Posterior vena cava (tissue), 2 donors: Measurements from ENCODE around the gene DPP6. TPM values are rescaled to one million over a fixed set of nuclear protein-coding genes. Genes with fewer than 3 reads are reported as not detected.

Source experiments
- DNase-seq: peaks from one replicate; pipeline ENCODE4 v3.0.0-alpha.2; 2020; ENCODE audit warnings: low spot score
- intact Hi-C, 2 donors: fragments of 100-400 bp; cut with DNase I; formaldehyde crosslinking; loops; one replicate each; pipeline versions ENCODE4 v1.14.1 to v1.14.2; 2022 to 2023
- total RNA-seq, 2 donors: library from RNA; stranded (reverse); fragmentation: NEBNext Ultra II Directional; extraction: Animal tissue kit (Norgen Biotek cat#: 25700); gene quantifications; one replicate each; pipeline ENCODE4 v1.2.1, GENCODE V29; 2021
- donor health status: DM: yes; HTN: yes; CAD: no.
- donor health status: DM: yes; HTN: yes; CAD: no.

DPP6 gene
- total RNA-seq, 2 donors from 2014 or later, result 0.10 to 1.2 TPM

- DNase-seq, result no peak
- intact Hi-C loops, result no loop called here
Measured at GRCh38 chr7:154613811-154614210, 561.6 kb downstream of the DPP6 start.

- no peak for DNase-seq
- intact Hi-C loops, result no loop called here
Measured at GRCh38 chr7:154620141-154620755, 568.0 kb downstream of the DPP6 start.

DNA sequence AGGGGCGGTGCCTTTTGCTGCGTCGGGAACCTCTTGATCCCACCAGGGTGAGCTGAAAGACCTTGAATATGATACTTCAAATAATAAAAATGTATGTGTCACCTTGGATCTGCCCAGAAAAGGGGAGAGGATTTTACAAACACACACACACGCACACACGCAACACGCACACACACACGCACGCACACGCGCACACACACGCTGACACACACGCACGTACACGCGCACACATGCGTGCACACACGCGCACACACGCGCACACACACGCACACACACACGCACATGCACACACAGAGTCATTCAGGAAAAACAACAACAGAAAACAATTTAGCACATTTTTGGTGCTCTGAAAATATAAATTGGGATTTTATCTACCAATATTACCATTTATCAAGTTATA lies 571.2 kb downstream of the DPP6 start:
- intact Hi-C loops, result no loop called here
- no peak for DNase-seq

- intact Hi-C loops, result no loop called here
- DNase-seq, result no peak
Measured at GRCh38 chr7:154627646-154628290, 575.6 kb downstream of the DPP6 start.

GRCh38 chr7:154628556-154628955 lies 576.4 kb downstream of the DPP6 start:
- no peak for DNase-seq
- intact Hi-C loops, result no loop called here

DNA sequence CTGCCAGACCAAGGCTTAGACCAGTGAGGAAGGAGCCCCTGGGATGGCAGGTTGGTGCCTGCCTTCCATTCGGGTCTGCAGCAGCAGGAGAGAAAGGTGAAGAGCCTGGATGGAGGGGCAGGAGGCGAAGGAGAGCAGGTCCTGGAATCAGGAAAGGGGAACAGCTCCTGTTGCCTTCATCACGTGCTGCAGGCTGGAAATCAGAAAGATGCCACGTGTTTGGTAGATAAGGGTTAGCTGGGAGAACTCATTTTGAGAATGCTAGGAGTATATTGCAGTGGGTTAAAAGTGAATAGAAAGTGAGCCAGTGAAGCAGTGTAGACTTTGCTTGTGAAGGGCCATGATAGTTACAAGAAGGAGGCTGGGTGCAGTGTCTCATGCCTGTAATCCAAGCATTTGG lies 579.0 kb downstream of the DPP6 start:
- no peak for DNase-seq
- intact Hi-C loops, result no loop called here

GRCh38 chr7:154633641-154634040 lies 581.4 kb downstream of the DPP6 start:
- intact Hi-C loops, result no loop called here

DNA sequence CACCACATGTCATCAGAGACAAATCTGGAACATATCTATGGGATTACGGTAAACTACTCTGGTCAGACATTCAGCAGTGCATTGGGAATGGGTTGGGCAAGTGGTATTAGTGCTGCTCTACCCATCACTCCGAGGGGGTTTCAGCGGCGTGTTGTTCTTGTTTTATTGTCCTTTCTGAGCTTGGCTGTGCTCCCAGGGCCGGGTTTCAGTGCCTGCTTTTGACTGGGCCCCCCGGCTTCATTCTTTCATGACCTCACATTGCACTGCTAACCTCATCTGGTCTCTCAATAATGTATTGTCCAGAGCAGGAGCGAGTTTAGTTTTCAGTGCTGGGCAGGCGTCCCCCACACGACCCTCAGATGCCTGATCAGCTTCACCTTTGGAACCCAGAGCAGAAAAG lies 586.1 kb downstream of the DPP6 start:
- intact Hi-C loops, result no loop called here

More at GRCh38 chr7:154633641-154634040, 581.4 kb downstream of the DPP6 start:
- DNase-seq, result no peak

DNA sequence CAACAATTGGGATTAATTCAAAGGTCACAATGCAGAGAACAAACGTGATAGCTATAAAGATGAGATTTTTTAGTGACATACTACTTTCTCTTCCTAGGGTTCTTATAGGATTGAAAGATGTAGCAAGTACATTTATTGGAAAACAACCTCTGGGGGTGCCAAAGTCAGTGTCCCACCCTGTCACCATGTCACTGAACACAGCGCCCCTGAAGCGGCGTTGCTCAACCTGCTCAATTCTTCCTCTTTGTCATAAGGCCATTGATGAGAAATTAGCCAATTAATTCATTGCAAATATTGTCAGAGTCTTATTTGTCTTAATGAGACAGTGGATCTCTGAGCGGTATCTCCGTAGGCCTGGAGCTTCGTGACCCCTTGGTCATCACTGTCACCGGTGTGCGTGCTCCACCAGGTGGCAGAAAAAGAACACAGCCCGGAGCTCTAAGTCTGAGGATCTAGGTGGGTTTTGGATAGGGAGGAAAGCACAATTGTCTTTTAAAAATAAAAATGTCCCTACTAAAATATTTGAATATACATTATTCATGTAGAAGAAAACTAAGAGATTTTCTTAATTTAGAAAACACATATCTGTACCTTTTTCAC lies 588.2 kb downstream of the DPP6 start:
- no peak for DNase-seq
- intact Hi-C loops, result no loop called here

More for the DNA sequence above, 586.1 kb downstream of the DPP6 start:
- no peak for DNase-seq

DNA sequence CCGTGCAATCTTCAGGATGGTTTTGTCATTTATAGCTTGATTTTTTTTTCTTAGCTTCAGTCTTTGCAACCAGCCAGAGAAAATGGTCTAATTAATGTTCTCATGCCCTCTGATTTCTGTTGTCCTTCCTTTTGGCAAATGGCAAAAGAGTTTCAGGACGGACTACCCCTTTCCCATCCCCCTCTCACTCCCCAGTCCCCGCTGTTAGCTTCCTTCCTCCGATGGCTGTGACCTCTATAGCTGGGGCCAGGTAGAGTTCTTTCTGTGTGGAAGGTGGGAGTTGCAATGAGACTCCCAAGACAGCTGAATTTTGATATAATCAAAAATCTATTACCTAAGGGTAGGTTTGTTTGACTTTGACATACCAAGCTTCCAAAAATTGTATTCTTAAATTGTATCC lies 588.7 kb downstream of the DPP6 start:
- no peak for DNase-seq
- intact Hi-C loops, result no loop called here

DNA sequence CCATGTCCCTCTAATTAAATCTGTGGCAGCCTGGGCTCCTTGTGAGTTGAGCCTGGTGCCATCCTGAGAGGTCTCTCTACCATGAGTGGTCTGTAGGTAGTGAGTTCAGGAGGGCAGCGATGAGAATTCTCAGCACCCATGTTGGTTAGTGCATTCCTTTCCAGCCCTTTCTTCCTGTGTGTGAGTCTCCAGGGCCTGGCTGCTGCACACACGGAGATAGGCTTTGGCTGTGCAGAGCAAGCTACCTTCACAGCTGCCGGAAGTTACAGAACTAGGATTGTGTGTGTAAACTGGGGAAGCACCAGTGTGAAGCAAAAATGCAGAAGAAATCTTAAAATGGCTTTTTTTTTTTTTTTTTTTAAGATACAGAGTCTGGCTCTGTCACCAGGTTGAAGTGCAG lies 592.2 kb downstream of the DPP6 start:
- no peak for DNase-seq
- intact Hi-C loops, result no loop called here

DNA sequence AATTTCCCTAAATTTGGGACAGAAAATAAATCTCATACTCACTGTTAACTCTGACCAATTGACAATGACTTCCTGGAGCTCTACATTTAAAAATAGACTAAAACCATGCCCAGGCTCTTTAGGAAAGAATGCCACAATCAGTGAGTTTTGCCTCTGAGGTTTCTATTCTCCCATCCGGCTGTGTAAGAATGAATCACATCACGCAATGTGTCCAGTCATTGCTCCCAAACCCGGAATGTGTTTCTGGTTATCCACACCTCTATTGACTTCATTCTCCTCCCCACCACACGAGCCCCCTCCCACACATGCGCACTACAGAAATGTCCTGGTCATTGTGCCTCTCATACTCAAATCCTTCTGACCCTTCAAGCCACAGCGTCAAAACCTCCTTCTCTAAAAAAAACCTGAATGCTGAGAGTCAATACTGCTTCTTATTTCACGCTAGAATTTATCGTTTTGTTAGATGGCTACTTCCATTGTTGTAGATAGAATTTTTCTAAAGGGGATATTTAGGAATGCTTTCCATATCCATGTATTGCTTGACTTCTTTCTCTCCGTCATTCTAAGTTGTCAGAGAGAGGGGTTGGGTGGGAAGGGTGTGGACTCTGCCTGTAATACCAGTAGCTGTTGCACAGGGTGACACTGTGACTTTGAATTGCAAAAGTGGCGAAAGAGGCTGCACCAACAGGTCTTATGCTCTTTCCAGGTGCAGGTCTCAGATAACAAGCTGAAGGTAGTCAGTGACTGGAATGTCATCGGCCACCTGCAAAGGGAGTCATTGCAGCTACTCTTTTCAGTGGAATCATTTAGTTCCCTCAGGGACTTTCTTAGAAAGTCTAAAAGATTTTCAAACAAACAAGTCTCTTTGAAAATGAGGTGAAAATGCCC lies 594.2 kb downstream of the DPP6 start:
- DNase-seq, result no peak
- intact Hi-C loops, result no loop called here

GRCh38 chr7:154647625-154648024 lies 595.4 kb downstream of the DPP6 start:
- no peak for DNase-seq
- intact Hi-C loops, result no loop called here

DNA sequence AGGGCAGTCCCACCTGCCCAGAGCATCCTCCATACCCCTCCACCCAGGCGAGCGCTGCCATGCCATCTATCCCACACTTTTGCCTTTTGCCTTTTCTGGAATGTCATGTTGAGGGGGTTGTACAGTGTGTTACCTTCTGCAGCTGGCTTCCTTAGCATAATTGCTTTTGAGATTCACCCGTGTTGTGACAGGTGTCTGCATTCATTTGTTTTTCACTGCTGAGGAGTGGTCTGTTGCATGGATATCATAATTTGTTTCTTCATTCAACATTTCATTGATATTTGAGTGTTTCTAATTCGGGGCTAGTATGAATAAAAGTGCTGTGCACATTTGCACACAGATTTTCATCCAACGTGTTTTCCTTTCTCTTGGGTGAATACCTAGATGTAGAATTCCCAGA lies 596.8 kb downstream of the DPP6 start:
- intact Hi-C loops, result no loop called here
- DNase-seq, result no peak

DNA sequence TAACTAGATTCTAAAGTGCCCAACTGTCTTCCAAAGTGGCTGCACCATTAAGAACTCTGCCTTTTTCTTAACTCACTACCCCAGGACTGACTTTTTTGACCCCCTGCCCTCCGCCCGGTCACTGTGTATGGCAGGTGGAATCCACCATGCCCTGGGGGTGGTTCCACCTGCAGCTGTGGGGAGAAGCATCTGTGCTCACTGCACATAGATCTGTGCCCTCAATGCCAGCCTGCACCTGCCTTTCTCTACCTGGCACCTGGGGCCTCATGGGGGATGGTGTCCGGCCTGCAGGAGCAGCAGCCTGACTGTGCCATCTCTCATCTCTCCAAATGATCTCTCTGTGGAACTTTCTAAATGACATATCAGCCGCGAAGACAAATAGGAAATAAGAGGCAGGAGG lies 597.2 kb downstream of the DPP6 start:
- DNase-seq, result no peak
- intact Hi-C loops, result no loop called here

DNA sequence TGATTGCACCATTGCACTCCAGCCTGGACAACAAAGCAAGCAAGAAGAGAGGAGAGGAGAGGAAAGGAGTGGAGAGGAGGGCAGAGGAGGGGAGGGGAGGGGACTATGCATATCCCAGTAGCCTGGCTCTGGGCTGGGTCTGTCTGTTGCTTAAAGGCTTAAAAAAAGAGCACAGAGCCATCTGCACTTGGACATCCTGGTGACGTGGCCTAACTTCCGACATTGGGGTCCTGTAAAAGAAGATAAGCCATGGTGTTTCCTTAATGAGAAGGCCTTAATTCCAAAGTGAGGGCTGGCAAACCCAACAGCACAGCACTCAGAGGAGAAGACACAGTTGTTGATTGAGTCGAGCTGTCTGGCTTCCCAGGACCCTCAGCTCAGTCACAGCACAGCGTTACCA lies 598.1 kb downstream of the DPP6 start:
- intact Hi-C loops, result no loop called here
- no peak for DNase-seq

GRCh38 chr7:154651501-154651900 lies 599.3 kb downstream of the DPP6 start:
- intact Hi-C loops, result no loop called here

GRCh38 chr7:154652564-154652963 lies 600.4 kb downstream of the DPP6 start:
- no peak for DNase-seq
- intact Hi-C loops, result no loop called here

More at GRCh38 chr7:154651501-154651900, 599.3 kb downstream of the DPP6 start:
- no peak for DNase-seq

DNA sequence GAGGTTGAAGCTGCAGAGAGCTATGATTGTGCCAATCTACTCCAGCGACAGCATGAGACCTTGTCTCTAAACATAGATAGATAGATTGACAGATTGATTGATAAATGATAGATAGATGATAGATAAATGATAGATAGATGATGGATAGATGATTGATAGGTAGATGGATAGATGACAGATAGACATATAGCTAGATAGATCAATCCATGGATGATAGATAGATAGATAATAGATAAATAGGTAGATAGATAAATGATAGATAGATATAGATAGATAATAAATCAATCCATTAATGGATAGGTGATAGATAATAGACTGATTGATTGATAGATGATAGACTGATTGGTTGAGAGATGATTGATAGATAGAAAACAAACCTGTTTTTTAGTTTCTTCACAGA lies 601.1 kb downstream of the DPP6 start:
- intact Hi-C loops, result no loop called here
- DNase-seq, result no peak

DNA sequence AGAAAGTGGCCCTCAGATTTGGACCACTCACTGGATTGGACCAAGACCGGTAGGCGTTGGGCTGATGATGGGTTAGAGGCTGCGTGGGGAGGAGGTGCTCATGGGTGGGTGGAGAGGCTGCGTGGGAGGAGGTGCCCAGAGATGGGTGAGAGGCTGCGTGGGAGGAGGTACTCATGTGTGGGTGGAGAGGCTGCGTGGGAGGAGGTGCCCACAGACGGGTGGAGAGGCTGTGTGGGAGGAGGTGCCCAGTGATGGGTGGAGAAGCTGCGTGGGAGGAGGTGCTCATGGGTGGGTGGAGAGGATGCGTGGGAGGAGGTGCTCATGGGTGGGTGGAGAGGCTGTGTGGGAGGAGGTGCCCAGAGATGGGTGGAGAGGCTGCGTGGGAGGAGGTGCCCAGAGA lies 604.4 kb downstream of the DPP6 start:
- intact Hi-C loops, result no loop called here

More for the DNA sequence above, 604.4 kb downstream of the DPP6 start:
- DNase-seq, result no peak
